ENCODE data around the gene ZNF474. TPM values are rescaled to one million over a fixed set of nuclear protein-coding genes. Genes with fewer than 3 reads are reported as not detected.

Gene ZNF474
- total RNA-seq, 1 experiment from 2014 or later: 0.73 TPM

- intact Hi-C loops (cut with micrococcal nuclease; ENCODE audit: unreplicated experiment): no loop called here
- Mint-ChIP-seq H3K4me1 (ENCODE audit: low read depth, unreplicated experiment) (peaks cover 12% of the 10 kb centered on the region), H3K36me3 (ENCODE audit: insufficient read depth, unreplicated experiment) (peaks cover 1% of the 10 kb centered on the region), H3K4me3 (ENCODE audit: low read depth, unreplicated experiment) (no peak overlapping the region), H3K27me3 (ENCODE audit: unreplicated experiment) (no peaks in the 10 kb centered on the region), H3K27ac (ENCODE audit: unreplicated experiment) (no peak overlapping the region), H3K9me3 (ENCODE audit: low read depth, unreplicated experiment) (no peaks in the 10 kb centered on the region)
- no peak for TF ChIP-seq CTCF (IDR thresholded peaks at IDR 0.05; ENCODE audit: unreplicated experiment)
- peak; percentile 63 for DNase-seq
- BruUV-seq (replicated peaks): no TSS peak
- CTCF ChIA-PET: interaction anchor here (0.6 to 1.2 kb wide), 6 partner anchors 12 to 483 kb away, joined by 3 to 5 read pairs (median 3); no protein-coding TSS in a partner anchor
Measured at GRCh38 chr5:122170620-122171019, 41.3 kb downstream of the ZNF474 start.

- no peak for DNase-seq
- TF ChIP-seq CTCF (IDR thresholded peaks at IDR 0.05; ENCODE audit: unreplicated experiment): no peak
- CTCF ChIA-PET: interaction anchor here (0.7 kb wide), 1 partner anchor 51 kb away, joined by 3 read pairs; no protein-coding TSS in a partner anchor
- intact Hi-C loops (cut with micrococcal nuclease; ENCODE audit: unreplicated experiment): no loop called here
- Mint-ChIP-seq H3K9me3 (ENCODE audit: low read depth, unreplicated experiment) (no peaks in the 10 kb centered on the region), H3K4me1 (ENCODE audit: low read depth, unreplicated experiment) (no peaks in the 10 kb centered on the region), H3K27ac (ENCODE audit: unreplicated experiment) (no peak overlapping the region), H3K4me3 (ENCODE audit: low read depth, unreplicated experiment) (no peak overlapping the region), H3K27me3 (ENCODE audit: unreplicated experiment) (no peaks in the 10 kb centered on the region), H3K36me3 (ENCODE audit: insufficient read depth, unreplicated experiment) (no peaks in the 10 kb centered on the region)
- no TSS peak for BruUV-seq (replicated peaks)
Measured at GRCh38 chr5:122172207-122172606, 42.9 kb downstream of the ZNF474 start.

GRCh38 chr5:122173474-122174415 lies 44.4 kb downstream of the ZNF474 start:
- Mint-ChIP-seq H3K4me3 (ENCODE audit: low read depth, unreplicated experiment) (no peak overlapping the region), H3K9me3 (ENCODE audit: low read depth, unreplicated experiment) (no peaks in the 10 kb centered on the region), H3K27ac (ENCODE audit: unreplicated experiment) (no peak overlapping the region), H3K4me1 (ENCODE audit: low read depth, unreplicated experiment) (no peaks in the 10 kb centered on the region), H3K36me3 (ENCODE audit: insufficient read depth, unreplicated experiment) (no peaks in the 10 kb centered on the region), H3K27me3 (ENCODE audit: unreplicated experiment) (no peaks in the 10 kb centered on the region)
- intact Hi-C loops (cut with micrococcal nuclease; ENCODE audit: unreplicated experiment): no loop called here
- no peak for DNase-seq
- no TSS peak for BruUV-seq (replicated peaks)
- CTCF ChIA-PET: no interaction called here
- TF ChIP-seq CTCF (IDR thresholded peaks at IDR 0.05; ENCODE audit: unreplicated experiment): no peak

- Mint-ChIP-seq H3K4me1 (ENCODE audit: low read depth, unreplicated experiment) (no peaks in the 10 kb centered on the region), H3K27me3 (ENCODE audit: unreplicated experiment) (no peaks in the 10 kb centered on the region), H3K27ac (ENCODE audit: unreplicated experiment) (no peak overlapping the region), H3K9me3 (ENCODE audit: low read depth, unreplicated experiment) (no peaks in the 10 kb centered on the region), H3K36me3 (ENCODE audit: insufficient read depth, unreplicated experiment) (no peaks in the 10 kb centered on the region), H3K4me3 (ENCODE audit: low read depth, unreplicated experiment) (no peak overlapping the region)
- CTCF ChIA-PET: interaction anchor here (0.8 kb wide), 1 partner anchor 12 kb away, joined by 3 read pairs; no protein-coding TSS in a partner anchor
- TF ChIP-seq CTCF (IDR thresholded peaks at IDR 0.05; ENCODE audit: unreplicated experiment): no peak
- no TSS peak for BruUV-seq (replicated peaks)
- no peak for DNase-seq
- intact Hi-C loops (cut with micrococcal nuclease; ENCODE audit: unreplicated experiment): no loop called here
Measured at GRCh38 chr5:122175091-122175490, 45.7 kb downstream of the ZNF474 start.

All from Calu3 (cell line).